ENCODE measurements around the gene YIPF1. TPM values are rescaled to one million over a fixed set of nuclear protein-coding genes. Genes with fewer than 3 reads are reported as not detected.

YIPF1 gene
- polyA plus RNA-seq, 1 donor from 2014 or later, result 22.2 TPM

DNA sequence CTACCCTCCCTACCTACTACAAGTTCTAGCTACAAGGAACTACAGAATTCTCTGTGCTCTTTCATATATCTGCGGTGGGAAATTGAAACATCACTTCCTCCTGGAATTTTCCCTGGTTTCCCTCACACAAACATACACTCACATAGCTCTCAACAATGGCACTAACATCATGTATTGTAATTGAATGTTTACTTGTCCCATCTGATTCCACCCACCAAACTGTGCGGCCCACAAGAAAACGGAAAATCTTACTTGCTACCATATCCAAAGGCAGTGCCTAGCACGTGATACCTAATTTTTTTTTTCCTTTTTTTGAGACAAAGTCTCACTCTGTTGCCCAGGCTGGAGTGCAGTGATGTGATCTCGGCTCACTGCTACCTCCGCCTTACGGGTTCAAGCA, 85.4 kb downstream of the YIPF1 start:
- Mint-ChIP-seq H3K4me3 (no peak overlapping the region), H3K36me3 (peaks cover 7% of the 10 kb centered on the region), H3K4me1 (no peaks in the 10 kb centered on the region), H3K27me3 (no peaks in the 10 kb centered on the region), H3K27ac (no peak overlapping the region), H3K9me3 (no peaks in the 10 kb centered on the region)

Other genes starting within 250 kb of the YIPF1 start
- not detected for gene GLIS1, start 150.6 kb downstream of the YIPF1 start, polyA plus RNA-seq
- 6.8 TPM for gene NDC1, start 51.5 kb downstream of the YIPF1 start, polyA plus RNA-seq
- gene DIO1, start 4.4 kb upstream of the YIPF1 start, polyA plus RNA-seq, result 0.18 TPM
- 58.6 TPM for gene IFT25, start 55.9 kb upstream of the YIPF1 start, polyA plus RNA-seq
- gene LRRC42, start 56.6 kb upstream of the YIPF1 start, polyA plus RNA-seq, result 10.4 TPM
- not detected for gene LDLRAD1, start 128.4 kb upstream of the YIPF1 start, polyA plus RNA-seq
- 386 TPM for gene TMEM59, start 163.4 kb upstream of the YIPF1 start, polyA plus RNA-seq
- gene TCEANC2, start 163.8 kb upstream of the YIPF1 start, polyA plus RNA-seq, result 7.8 TPM